ENCODE results near the gene CREBBP.

DNA sequence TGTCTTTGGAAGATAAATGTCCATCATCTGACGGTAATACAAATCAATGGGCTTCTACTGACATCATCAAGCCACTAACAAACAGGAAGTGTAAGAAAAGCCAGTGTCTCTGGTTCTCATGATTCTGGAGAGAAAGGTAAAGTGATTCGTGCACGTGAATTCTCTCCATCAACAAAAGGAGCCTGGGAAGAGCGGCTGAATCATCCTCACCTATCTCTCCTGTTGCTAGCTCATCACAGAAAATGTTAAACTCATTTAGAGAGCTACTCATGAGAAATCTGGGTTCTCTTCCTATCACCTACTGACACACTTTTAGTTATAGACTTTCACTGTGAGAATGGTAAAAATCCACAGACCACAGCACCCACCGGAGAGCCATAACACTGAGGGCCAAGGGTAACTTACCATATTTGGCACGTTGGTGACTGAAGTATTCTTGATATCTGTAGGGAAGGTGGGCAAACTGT lies 70.3 kb downstream of the CREBBP start:
- TF ChIP-seq POLR2A (IDR thresholded peaks at IDR 0.05) (no peak), EP300 (IDR thresholded peaks at IDR 0.05) (no peak)
- TF ChIP-seq, protein P1, sequence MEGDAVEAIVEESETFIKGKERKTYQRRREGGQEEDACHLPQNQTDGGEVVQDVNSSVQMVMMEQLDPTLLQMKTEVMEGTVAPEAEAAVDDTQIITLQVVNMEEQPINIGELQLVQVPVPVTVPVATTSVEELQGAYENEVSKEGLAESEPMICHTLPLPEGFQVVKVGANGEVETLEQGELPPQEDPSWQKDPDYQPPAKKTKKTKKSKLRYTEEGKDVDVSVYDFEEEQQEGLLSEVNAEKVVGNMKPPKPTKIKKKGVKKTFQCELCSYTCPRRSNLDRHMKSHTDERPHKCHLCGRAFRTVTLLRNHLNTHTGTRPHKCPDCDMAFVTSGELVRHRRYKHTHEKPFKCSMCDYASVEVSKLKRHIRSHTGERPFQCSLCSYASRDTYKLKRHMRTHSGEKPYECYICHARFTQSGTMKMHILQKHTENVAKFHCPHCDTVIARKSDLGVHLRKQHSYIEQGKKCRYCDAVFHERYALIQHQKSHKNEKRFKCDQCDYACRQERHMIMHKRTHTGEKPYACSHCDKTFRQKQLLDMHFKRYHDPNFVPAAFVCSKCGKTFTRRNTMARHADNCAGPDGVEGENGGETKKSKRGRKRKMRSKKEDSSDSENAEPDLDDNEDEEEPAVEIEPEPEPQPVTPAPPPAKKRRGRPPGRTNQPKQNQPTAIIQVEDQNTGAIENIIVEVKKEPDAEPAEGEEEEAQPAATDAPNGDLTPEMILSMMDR (IDR thresholded peaks at IDR 0.05): no peak
